HG03432 (cell line): ENCODE results near the gene SORCS2.

Source experiments
- ATAC-seq: cut with Tn5 transposase; IDR thresholded peaks from one replicate; pipeline ENCODE4 v1.9.1; 2021; ENCODE audit warnings: mild to moderate bottlenecking, moderate library complexity; ENCODE audit not compliant: unreplicated experiment

The SORCS2 gene

GRCh38 chr4:7689773-7690693 is 497.7 kb downstream of the SORCS2 start:
- no peak for ATAC-seq

GRCh38 chr4:7691061-7691460 is 498.7 kb downstream of the SORCS2 start:
- no peak for ATAC-seq

GRCh38 chr4:7691982-7692381 is 499.6 kb downstream of the SORCS2 start:
- ATAC-seq, result no peak

GRCh38 chr4:7692451-7693236 is 500.3 kb downstream of the SORCS2 start:
- ATAC-seq, result no peak

GRCh38 chr4:7693237-7693608 is 500.9 kb downstream of the SORCS2 start:
- ATAC-seq, result no peak

- no peak for ATAC-seq
Observed at GRCh38 chr4:7693711-7694110, 501.4 kb downstream of the SORCS2 start.

DNA sequence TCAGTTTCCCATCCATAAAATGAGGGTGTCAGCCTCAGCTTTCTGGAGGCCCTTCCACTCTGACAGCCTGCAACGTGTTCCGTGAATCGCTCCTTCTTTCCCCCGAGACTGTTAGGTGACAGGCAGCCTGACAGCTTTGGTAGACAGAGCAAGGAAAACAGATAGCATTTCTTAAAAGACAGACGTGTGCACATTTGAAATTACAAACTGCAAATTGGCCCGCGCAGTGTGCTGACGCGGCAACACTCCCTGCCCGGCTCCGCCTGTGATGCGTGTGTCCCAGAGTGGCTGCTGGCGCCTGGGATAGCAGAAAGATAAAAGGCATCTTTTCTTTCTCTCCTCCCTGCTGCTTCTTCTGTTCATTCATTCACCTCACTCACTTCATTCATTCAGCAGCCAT is 502.0 kb downstream of the SORCS2 start:
- no peak for ATAC-seq

- ATAC-seq, result no peak
Observed at GRCh38 chr4:7697343-7697742, 505.0 kb downstream of the SORCS2 start.

GRCh38 chr4:7697821-7698220 is 505.5 kb downstream of the SORCS2 start:
- no peak for ATAC-seq

DNA sequence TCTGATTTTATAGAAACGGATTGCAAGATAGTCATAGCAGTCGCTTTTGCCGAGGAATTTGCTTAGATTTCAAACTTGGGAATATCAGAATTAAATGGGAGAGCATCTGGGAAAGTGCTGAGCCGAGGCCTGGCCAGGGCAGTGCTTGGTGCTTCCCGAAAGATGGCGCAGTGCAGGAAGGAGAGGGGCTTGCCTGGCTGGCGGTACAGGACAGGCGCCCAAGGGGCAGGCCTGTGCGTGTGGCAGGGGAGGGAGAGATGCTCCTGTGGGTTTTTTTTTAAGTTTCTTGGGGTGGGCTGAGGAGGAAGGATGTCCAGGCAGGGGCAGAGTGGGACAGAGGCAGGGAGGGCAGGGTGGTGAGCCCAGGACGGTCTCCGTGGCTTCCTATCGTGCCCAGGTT is 506.2 kb downstream of the SORCS2 start:
- no peak for ATAC-seq

GRCh38 chr4:7699031-7699430 is 506.7 kb downstream of the SORCS2 start:
- ATAC-seq, result no peak

- ATAC-seq, result no peak
Observed at GRCh38 chr4:7699825-7700224, 507.5 kb downstream of the SORCS2 start.

DNA sequence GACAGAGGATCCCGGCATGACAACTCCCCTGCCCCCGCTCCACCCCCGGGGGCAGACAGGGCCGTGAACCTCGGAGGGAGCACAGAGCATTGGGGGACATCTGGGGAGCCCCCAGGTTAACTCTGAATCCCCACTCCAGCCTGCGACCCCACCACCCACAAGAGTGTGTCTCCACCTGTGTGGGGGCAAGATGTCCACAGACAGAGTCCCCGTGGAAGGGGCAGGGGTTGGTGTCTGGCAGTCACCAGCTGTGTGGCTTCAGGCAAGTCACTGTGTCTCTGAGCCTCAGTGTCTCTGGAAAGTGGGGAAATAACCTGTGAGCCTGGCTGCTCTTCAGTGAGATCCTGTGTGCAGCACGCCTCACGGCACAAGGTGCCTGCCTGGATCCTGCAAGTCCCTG is 508.3 kb downstream of the SORCS2 start:
- no peak for ATAC-seq

DNA sequence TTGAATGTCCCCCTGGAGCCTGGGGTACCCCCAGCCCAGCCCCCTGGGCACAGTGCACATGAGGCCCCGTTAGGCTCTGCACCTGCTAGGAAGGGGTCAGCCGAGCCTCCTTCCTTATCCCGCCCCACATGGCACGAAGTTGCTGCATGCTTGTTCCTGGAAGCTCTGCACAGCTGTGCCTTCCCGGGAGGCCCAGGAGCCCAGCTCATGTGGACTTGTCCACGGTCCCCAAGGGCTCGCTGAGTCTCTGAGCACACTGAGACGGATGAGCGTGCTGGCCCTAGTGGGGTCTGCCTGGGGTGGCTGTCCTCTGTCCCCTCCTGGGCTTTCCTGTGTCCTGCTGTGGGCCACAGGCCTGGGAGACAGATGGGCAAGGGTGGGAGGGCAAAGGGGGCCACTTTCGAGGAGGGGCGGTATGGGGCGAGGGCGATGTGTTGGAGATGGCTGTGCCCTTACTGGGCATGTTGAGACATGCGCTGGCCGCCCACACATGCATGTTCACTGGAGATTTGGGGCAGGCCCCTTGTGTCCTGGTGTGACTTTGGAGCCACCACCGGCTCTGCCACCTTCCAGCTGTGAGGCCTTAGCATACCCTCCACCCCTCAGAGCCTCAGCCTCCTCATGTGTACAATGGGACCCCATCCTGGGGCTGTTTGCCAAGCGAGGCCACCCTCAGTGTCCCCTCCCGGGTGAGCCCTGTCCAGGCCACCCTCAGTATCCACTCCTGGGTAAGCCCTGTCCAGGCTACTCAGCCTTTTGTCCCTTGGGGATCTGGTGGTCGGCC is 509.7 kb downstream of the SORCS2 start:
- no peak for ATAC-seq

- no peak for ATAC-seq
Observed at GRCh38 chr4:7703688-7704087, 511.4 kb downstream of the SORCS2 start.

- ATAC-seq, result no peak
Observed at GRCh38 chr4:7704091-7704490, 511.8 kb downstream of the SORCS2 start.

DNA sequence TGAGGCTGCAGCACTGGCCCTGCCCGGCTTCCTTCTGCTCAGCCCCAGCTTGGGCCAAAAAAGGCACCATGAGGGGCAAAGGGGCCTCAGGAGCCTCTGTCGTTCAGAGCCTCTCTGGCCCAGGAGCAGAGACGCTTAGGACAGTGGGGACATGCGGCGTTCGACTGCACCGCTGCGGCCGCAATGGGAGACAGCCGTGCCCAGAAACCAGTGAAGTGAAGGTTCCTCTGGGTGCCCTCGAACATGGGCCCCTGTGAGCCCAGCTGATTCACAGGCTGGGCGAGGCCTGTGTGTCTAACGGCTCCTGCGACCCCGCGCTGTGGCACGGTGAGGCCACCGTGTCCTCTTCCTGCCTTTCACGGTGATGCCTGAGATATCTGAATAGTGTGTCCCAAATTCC is 512.3 kb downstream of the SORCS2 start:
- no peak for ATAC-seq

GRCh38 chr4:7705062-7705461 is 512.7 kb downstream of the SORCS2 start:
- ATAC-seq, result no peak

- no peak for ATAC-seq
Observed at GRCh38 chr4:7705593-7705992, 513.3 kb downstream of the SORCS2 start.

- ATAC-seq, result no peak
Observed at GRCh38 chr4:7708238-7708637, 515.9 kb downstream of the SORCS2 start.

GRCh38 chr4:7708981-7709380 is 516.6 kb downstream of the SORCS2 start:
- ATAC-seq, result no peak
